ENCODE results near the gene MYPN.
"Not testable (repeated sequence)": the region's sequence is repeated elsewhere in the genome, so short reads cannot be mapped to it uniquely, and the experiment has no call there.

GRCh38 chr10:68076081-68076480 lies 33.2 kb upstream of the MYPN start:
- not testable (repeated sequence) for TF ChIP-seq CTCF, POLR2AphosphoS5 (IDR thresholded peaks at IDR 0.05)
